Fibroblast of skin of left biceps (primary cell): ENCODE measurements around the gene ARID5B.
A peak's percentile ranks its signal among the peaks of the same experiment; 100 is the strongest.
"Not testable (repeated sequence)": the region's sequence is repeated elsewhere in the genome, so short reads cannot be mapped to it uniquely, and the experiment has no call there.

ENCODE experiments used
- DNase-seq, 2 experiments: peaks; one replicate each; pipeline ENCODE4 v3.0.0-alpha.2; 2013; ENCODE audit warnings: low read depth in 2 of 2

ARID5B gene

DNA sequence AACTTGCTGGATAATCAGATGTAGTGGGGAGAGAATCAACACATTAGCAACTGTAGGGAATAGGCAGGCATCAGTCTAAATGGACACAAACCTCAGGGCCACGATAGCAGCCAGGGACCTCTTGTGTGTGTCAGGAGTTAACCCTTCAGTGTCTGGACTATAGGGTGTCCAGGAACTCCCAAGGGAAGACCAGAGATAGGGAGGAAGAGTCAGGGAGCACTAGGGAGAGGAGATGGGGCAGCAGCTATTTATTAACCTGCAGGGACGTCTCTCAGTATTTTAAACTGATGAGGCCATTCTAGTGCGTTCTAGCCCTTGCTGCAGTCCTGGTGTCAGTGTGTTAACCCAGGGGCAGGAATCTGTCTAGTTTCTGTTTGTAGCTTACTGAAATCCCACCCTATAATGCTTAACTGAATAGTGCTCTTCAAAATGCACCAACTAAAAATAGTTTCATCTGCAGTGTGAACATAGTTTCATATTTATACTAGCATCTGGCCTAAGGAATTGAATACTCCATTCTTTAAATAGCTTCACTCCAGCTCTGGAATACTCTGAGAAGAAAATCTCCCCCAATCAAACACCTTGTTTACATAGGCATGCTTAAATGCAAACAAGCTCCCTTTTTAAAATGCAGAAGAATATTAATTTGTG, 62.7 kb downstream of the ARID5B start:
- no peak for DNase-seq

DNA sequence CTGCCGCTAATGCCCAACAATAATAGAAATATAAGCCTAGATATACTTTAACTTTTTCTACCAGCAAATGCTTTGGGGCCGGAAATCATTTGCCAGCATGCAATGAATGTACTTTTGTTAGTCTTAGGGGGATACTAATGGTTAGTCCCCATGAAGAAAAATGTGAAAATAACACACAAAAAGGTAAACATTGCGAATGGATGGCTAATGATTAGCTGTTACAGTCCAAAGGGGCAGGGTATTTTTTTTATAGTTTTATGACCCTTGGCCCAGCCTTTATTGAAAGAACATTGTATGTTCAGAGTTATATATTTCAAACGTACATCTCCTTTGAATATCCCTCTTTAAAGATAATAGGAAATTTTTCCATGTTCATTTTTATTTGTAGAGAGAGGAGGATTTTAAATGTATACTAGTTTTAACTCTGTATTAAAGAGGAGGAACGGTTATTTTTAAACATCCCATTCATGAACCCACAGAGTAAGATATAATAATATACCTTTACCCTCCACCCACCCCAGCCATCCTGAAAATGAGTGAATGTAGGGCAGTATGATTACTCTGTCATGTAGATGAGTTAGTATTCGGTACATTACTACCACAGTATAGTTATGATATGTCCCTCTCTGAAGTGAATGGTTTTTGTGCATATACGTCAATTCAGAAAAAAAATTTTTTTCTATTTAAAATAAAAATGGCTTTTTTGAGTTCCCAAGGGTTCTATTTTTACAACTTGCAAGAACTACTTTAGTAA, 63.6 kb downstream of the ARID5B start:
- no peak for DNase-seq

DNA sequence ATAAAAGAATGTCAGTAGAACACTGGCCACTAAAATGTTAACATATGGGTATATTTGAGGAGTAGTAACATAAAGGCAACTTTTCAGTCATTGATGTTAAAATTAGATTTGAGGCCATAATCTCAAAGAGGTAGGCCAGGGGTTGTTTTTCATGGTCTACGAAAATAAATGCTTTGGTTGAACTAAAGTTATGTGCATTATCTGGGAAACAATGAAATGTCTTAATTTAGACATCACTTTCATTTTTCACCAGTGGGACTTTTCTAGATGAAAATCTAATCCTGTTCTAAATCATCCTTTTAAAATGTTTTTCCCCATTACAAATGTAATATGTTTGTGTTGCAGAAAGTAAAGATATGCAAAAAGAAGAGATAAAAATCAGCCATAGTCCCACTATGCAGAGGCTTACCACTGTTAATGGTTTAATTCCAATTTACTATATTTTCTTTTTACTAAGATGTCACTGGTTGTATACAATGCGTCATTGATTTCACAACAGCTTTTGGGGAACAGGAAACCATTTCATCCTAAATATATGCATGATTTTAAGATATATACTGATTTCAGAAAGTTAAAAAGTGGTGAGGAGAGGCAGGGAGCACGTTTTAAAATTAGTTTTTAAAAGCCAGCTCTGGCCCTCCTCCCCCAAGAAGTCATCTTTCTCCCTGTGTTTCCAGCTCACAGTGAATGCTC, 64.3 kb downstream of the ARID5B start:
- no peak for DNase-seq

DNA sequence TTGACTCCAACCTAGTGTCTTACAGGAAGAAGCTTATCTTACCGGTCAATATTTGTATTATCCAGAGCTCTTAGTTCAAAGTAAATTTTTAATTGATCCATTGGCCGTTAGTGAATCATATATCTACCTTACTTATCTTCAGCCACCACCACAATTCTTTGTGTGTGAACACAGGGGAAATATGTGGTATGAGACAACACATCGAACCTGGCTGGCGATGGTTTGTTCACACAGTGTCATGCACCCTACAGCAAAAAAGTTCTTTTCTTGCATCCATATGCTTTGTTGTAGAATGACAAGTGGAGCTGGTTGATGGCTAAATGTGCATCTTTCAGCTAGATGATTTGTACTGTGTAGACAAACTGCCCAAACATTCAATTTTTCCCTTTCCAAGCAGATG, 65.8 kb downstream of the ARID5B start:
- DNase-seq: no peak

DNA sequence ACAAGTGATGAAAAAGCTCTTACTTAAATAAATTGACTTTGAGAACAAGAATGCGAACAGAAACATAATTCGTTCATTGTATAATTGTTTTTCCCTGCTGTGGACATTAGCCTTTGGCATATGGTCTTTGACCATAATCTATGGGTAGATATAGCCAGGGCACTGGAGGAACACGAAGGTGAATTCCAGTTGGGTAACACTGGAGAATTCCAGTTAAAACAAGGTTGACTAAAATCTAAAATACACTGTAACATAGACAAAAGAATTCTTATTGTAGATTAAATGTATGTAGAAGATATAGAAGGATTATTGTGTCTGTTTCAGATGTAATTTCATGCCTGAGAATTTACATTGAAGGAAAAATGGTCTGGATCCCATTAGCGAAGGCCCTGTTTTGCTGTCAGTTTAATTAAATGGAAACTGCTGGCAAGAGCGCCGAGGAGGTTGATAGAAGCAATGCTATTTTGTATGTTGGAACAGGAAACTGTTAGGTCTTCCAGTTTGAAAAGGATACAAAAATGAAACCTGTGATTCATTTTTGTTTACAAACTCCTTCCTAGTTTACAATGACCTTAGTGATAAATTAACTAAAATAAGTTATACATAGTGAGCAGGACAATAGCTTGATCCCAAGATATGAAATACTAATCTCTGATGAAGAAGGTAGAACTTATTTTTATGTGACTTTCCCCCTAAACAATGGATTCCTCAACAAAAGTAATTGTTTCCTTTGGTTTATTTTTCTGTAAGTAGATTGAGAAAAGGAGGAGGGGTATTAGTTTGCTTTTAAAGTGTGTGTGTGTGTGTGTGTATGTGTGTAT, 68.9 kb downstream of the ARID5B start:
- DNase-seq: peak in 1 of 2 experiments; percentile 38

DNA sequence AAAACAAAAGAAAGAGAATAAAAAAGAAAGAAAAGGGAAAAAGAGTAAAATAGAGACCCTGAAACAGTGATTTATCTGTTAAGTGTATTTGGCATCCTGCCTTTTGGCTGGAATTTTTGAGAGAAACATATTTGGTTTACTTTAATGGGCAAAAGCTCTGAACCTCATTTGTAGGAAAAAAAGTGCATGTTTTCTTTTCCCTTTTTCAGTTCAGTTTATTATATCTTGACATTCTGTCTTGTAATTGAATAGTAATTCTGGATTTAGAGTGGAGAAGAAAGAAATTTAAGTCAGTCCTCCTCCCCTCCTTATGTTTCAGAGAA, 69.5 kb downstream of the ARID5B start:
- DNase-seq: no peak

DNA sequence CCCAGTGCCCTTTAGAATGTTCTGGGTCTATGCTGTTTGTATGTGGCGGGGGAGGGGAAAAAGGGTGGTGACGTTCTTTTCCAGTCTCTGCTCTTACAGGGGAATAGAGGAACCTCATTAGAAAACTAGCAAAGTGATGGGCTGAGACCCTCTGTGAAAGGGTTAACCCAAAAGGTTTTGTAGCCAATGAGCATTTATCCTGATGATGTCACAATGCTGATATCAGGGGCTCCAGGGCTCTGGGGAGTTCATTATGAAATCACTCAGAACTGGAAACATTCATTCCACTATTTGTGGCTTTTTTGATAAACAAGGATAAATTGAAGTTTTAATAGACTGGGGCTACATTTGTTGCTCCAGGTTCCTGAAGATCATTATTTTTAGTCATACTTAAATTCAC, 71.7 kb downstream of the ARID5B start:
- no peak for DNase-seq

DNA sequence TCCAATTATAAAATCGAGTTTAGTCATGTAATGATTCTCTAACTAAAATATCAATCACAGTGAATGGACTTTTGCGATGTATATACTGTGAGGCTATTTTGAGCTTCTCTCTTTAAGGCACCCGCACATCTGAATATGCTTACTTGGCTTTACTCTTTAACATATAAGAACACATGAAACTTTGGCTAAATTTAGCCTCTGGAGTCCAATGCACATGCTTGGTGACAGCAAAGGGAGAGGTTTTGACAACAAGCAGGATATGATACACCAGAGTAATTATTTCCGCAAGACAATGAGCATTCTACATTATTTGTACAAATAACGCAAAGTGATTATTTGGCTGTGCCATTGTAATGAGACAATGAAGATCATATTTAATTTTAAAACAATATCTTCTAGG, 72.4 kb downstream of the ARID5B start:
- no peak for DNase-seq

DNA sequence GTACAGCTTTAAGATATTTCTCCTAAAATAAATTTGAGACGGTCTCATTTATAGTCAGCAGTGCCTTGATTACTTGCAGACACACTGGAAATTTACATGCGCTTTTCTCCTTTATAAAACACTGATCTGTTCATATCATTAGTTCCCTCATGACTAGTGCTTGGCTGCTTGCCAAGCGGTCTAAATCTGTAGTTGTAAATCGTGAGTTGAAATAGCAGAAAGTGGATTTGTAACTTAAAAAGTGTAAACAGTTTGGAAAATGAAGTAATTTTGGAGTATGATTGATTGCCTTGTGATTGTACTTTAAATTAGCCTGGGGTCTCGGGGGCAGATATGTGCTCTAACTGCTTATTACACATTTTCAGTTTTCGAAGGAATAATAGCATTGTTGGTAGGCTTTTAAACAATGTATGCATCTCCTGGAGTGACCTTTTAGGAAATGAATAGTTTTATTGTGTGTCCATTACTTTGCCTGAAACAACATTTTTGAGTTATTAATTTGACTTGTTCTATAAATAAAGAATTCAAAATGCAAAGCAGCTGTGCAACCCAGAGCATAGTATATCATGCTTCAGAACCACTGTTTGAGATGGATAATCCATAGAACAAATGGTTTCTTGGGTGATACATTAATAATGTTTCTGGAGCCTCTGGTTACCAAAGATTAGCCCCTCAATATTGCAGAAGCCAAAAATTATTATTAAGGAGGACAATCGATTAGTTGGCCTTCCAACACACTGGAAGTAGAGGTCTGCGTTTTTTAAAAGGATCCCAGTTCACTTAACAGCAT, 73.3 kb downstream of the ARID5B start:
- peak in 1 of 2 experiments; percentile 61 for DNase-seq

DNA sequence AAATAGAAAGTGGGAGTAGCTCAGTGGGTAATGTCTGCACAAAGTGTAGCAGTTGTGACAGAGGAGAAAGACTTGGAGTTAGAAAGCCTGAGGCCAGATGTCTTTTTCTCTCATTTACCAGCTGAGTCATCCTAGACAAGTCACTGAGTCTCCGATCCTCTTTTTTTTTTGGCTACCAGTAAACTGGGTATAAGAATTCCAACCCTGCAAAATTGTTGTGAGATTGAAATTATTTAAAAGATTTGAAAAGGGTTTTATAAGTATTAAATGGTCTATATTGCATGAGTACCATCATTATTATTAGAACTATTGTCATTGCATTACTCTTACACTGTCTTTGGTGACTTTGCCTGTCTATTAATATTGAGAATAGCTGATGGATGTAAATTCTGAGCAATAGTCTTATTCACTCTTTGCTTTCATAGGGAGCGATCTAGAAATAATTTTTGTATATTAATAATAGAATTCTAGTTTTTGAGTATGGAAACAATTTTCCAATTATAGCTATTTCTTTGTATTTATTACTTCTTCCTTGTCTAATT, 74.0 kb downstream of the ARID5B start:
- DNase-seq: peak in 1 of 2 experiments; percentile 52

DNA sequence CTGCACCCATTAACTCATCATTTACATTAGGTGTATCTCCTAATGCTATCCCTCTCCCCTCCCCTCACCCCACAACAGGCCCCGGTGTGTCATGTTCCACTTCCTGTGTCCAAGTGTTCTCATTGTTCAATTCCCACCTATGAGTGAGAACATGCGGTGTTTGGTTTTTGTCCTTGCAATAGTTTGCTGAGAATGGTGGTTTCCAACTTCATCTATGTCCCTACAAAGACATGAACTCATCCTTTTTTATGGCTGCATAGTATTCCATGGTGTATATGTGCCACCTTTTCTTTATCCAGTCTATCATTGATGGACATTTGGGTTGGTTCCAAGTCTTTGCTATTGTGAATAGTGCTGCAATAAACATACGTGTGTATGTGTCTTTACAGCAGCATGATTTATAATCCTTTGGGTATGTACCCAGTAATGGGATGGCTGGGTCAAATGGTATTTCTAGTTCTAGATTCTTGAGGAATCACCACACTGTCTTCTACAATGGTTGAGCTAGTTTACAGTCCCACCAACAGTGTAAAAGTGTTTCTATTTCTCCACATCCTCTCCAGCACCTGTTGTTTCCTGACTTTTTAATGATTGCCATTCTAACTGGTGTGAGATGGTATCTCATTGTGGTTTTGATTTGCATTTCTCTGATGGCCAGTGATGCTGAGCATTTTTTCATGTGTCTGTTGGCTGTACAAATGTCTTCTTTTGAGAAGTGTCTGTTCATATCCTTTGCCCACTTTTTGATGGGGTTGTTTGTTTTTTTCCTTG, 75.6 kb downstream of the ARID5B start:
- DNase-seq: not testable (repeated sequence)

DNA sequence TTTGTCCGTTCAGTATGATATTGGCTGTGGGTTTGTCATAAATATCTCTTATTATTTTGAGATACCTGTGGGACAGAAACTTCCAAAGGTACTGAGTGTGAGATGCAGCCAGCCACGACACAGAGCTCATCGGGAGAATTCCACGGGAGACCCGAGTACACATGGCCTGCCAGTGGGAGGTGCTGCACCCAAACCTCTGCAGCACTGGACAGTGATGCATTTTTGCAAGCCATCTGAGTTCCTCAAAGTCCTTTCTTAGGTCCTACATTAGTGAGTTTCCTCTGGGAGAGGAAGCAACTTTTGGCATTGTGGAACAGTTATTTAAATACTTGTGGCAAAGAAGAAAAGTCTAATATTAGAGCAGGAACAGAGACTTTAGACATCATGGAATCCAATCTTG, 77.5 kb downstream of the ARID5B start:
- no peak for DNase-seq

DNA sequence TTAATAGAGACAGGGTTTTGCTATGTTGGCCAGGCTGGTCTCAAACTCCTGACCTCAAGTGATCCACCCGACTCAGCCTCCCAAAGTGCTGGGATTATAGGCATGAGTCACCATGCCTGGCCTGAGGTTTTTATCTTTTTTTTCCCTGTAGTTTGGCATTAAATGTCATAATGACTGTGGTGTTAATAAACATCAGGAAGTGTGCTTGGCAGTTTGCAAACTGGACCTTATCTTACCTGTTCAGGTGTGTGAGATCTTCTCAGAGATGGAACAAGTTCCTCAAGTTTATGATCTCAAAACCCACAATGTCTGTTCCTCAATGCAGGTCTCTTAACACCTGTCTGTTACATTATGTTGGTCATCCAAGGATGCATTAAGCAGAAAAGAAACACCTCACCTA, 80.0 kb downstream of the ARID5B start:
- DNase-seq: no peak

DNA sequence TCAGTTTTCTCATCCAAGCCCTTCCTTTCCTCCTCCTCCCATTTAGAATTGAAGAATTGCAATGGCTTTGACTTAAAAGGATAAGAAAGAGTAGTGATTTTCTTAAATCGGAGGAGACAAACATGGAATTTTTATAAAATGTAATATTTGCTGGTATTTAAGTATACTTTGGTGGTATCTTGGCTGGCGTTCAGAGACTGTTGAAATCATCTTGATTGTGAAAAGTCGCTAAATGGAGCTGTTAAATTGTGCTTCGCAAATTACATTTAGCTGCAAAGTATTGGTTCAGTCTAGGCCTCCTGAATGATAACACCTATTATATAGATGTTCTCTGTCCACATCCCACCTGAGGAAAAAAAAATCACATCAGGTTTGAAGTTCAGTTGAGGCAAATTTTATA, 81.8 kb downstream of the ARID5B start:
- no peak for DNase-seq

DNA sequence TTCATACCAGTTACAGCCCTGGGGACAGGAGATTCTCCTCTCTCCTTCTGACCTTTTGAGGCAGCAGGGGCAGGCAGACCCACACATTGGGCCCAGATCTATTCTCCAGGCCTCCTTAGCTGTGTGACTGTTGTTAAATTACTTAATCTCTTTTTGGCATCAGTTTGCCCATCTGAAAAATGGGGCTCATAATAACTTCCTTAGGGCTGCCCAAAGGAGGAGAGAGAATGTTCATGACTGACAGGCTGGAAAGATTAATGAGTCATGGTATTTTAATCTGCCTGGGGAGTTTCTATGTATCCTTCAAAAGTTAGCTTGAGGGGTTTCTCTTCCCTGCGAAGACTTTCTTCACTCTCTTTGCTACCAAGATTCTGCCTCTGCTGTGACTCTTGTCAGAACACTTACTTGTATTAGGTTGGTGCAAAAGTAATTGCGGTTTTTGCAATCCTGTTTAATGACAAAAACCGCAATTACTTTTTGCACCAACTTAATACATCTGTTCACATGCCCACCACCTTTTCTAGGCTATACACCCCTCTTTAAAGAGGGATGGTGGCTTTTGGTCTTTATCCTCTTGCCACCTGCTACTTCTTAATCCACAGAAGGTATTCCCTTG, 83.4 kb downstream of the ARID5B start:
- no peak for DNase-seq

DNA sequence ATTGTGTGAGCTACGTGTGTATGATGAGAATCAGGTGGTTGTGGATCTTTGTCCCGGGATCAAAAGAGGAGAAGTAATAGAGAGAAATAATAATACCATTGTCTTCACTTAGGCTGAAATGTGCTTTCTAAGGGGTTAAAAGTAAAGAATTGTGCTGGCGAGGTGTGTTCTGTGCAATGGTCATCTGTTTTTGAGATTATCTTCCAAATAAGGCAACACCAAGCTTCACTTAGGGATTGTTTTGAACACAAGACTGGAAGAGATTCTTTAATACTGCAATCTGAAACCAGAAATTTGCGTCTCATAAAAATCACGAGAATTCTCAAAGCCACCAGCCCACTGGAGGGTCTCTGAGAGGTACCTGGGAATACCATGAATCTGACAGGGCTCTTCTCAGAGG, 84.2 kb downstream of the ARID5B start:
- DNase-seq: no peak

DNA sequence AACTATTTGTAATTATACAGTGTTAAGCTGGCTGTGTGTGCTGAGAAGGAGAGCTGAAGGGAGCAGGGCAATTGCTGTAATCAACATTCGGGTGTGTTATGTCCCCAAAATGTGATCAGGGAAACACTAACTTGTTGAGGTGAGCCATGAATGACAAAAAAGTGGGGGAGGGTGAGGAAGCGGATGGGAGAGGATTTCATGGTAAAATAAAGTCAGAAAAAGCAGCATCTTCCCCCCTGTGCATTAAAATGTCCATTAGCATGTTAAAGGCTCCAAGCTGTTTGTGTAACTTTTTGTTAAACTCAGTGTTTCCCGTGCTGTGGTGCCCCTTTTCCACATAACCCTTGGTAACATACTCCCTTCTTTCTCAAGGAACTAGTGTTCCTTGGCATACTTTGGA, 84.9 kb downstream of the ARID5B start:
- DNase-seq: no peak

DNA sequence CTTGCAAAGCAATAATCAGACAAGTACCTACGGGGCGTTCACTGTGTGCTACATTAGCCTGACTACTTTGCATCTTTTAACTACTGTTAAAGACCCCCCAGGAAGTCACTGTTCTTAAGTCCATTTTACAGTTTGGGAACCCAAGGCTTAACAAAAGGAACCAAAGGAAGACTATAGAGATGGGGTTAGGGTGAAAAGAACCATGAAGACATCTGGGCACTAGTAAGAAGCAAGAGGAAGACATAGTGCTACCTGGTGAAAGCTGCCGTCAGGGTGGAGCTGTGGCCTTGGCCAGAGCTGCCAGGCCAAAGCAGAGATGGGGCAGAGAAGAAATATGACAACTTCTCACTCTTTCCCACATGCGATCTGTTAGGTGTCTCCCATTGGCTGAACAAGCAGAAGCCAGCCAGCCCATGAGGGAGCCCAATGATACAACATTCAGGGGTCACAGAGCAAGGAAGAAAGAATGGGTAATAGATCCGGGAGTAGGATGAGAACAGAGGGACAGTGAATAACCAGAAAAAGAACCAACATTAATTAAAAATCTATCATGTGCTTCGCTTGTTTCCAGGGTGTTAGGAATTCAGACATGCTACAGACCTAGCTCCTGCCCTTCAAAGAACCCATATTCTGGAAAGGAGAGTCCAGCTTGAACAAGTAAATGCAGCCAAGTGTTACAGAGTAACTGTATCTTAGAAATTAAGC, 85.4 kb downstream of the ARID5B start:
- no peak for DNase-seq

DNA sequence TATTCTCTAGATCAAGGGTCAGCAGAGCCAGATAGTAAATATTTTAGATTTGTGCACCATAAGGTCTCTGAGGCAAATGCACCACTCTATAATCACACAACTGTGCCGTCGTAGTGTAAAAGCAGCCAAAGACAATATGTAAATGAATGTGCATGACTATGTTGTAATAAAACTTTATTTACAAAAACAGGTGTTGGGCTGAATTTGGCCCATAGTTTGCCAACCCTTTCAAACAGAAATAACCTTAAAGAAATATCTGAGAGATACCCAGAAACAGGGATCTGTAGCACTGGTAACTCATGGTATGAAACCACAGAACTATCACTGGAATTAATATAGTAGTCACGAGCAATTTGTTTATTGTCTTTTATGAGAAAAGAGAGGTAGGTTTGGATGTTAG, 86.0 kb downstream of the ARID5B start:
- no peak for DNase-seq
